ENCODE results near the gene CHKA.

The CHKA gene

GRCh38 chr11:68053981-68054812, 67.0 kb downstream of the CHKA start:
- Mint-ChIP-seq H3K27me3 (no peaks in the 10 kb centered on the region), H3K4me3 (no peak overlapping the region), H3K9me3 (no peaks in the 10 kb centered on the region), H3K36me3 (peaks cover 22% of the 10 kb centered on the region), H3K27ac (peak overlapping the region; percentile 16), H3K4me1 (no peaks in the 10 kb centered on the region)
- DNase-seq = no peak
- CTCF ChIA-PET = no interaction called here

GRCh38 chr11:68053117-68053516, 68.1 kb downstream of the CHKA start:
- Mint-ChIP-seq H3K36me3 (peaks cover 24% of the 10 kb centered on the region), H3K27me3 (no peaks in the 10 kb centered on the region), H3K27ac (peak overlapping the region; percentile 4), H3K9me3 (no peaks in the 10 kb centered on the region), H3K4me3 (no peak overlapping the region), H3K4me1 (no peaks in the 10 kb centered on the region)
- no peak for DNase-seq
- CTCF ChIA-PET = no interaction called here

- Mint-ChIP-seq H3K4me3 (no peak overlapping the region), H3K9me3 (no peaks in the 10 kb centered on the region), H3K36me3 (peaks cover 27% of the 10 kb centered on the region), H3K27me3 (no peaks in the 10 kb centered on the region), H3K27ac (no peak overlapping the region), H3K4me1 (no peaks in the 10 kb centered on the region)
- CTCF ChIA-PET = no interaction called here
- no peak for DNase-seq
These were observed 68.9 kb downstream of the CHKA start for GRCh38 chr11:68052137-68052873.

GRCh38 chr11:68051191-68052136, 69.7 kb downstream of the CHKA start:
- CTCF ChIA-PET = no interaction called here
- Mint-ChIP-seq H3K9me3 (no peaks in the 10 kb centered on the region), H3K27ac (peak overlapping the region; percentile 11), H3K36me3 (peaks cover 31% of the 10 kb centered on the region), H3K4me1 (no peaks in the 10 kb centered on the region), H3K4me3 (no peak overlapping the region), H3K27me3 (no peaks in the 10 kb centered on the region)
- no peak for DNase-seq

GRCh38 chr11:68050371-68050841, 70.8 kb downstream of the CHKA start:
- Mint-ChIP-seq H3K27me3 (no peaks in the 10 kb centered on the region), H3K27ac (no peak overlapping the region), H3K36me3 (peaks cover 31% of the 10 kb centered on the region), H3K4me1 (no peaks in the 10 kb centered on the region), H3K4me3 (no peak overlapping the region), H3K9me3 (no peaks in the 10 kb centered on the region)
- CTCF ChIA-PET = no interaction called here
- no peak for DNase-seq

- Mint-ChIP-seq H3K36me3 (peaks cover 31% of the 10 kb centered on the region), H3K27ac (no peak overlapping the region), H3K9me3 (no peaks in the 10 kb centered on the region), H3K27me3 (no peaks in the 10 kb centered on the region), H3K4me3 (no peak overlapping the region), H3K4me1 (no peaks in the 10 kb centered on the region)
- no peak for DNase-seq
- CTCF ChIA-PET = no interaction called here
These were observed 71.4 kb downstream of the CHKA start for GRCh38 chr11:68049509-68050370.

- CTCF ChIA-PET = no interaction called here
- Mint-ChIP-seq H3K27me3 (no peaks in the 10 kb centered on the region), H3K4me1 (no peaks in the 10 kb centered on the region), H3K9me3 (no peaks in the 10 kb centered on the region), H3K4me3 (no peak overlapping the region), H3K36me3 (peaks cover 33% of the 10 kb centered on the region), H3K27ac (no peak overlapping the region)
- DNase-seq = no peak
These were observed 72.3 kb downstream of the CHKA start for GRCh38 chr11:68048681-68049508.

GRCh38 chr11:68047437-68048290, 73.5 kb downstream of the CHKA start:
- Mint-ChIP-seq H3K36me3 (peaks cover 28% of the 10 kb centered on the region), H3K27ac (no peak overlapping the region), H3K9me3 (no peaks in the 10 kb centered on the region), H3K27me3 (no peaks in the 10 kb centered on the region), H3K4me3 (no peak overlapping the region), H3K4me1 (no peaks in the 10 kb centered on the region)
- DNase-seq = no peak
- CTCF ChIA-PET = no interaction called here

GRCh38 chr11:68044898-68045351, 76.3 kb downstream of the CHKA start:
- Mint-ChIP-seq H3K9me3 (no peaks in the 10 kb centered on the region), H3K27ac (no peak overlapping the region), H3K36me3 (peaks cover 16% of the 10 kb centered on the region), H3K27me3 (no peaks in the 10 kb centered on the region), H3K4me3 (no peak overlapping the region), H3K4me1 (peaks cover 15% of the 10 kb centered on the region)
- no peak for DNase-seq
- CTCF ChIA-PET = no interaction called here

GRCh38 chr11:68044145-68044813, 76.9 kb downstream of the CHKA start:
- no peak for DNase-seq
- H3K4me3 Mint-ChIP-seq = no peak overlapping the region
- no peaks in the 10 kb centered on the region for H3K9me3 Mint-ChIP-seq
- peaks cover 16% of the 10 kb centered on the region for H3K36me3 Mint-ChIP-seq
- H3K27ac Mint-ChIP-seq = no peak overlapping the region
- CTCF ChIA-PET = no interaction called here
- no peaks in the 10 kb centered on the region for H3K27me3 Mint-ChIP-seq
- peaks cover 15% of the 10 kb centered on the region for H3K4me1 Mint-ChIP-seq

- no peak overlapping the region for H3K27ac Mint-ChIP-seq
- H3K9me3 Mint-ChIP-seq = no peaks in the 10 kb centered on the region
- no peaks in the 10 kb centered on the region for H3K27me3 Mint-ChIP-seq
- no peak overlapping the region for H3K4me3 Mint-ChIP-seq
- DNase-seq = no peak
- peaks cover 16% of the 10 kb centered on the region for H3K36me3 Mint-ChIP-seq
- H3K4me1 Mint-ChIP-seq = peaks cover 15% of the 10 kb centered on the region
- CTCF ChIA-PET = no interaction called here
These were observed 77.6 kb downstream of the CHKA start for GRCh38 chr11:68043349-68044144.
